Naive B cell (primary cell): Measurements from ENCODE around the gene NPM3. TPM values are rescaled to one million over a fixed set of nuclear protein-coding genes. Genes with fewer than 3 reads are reported as not detected.

Experiments used
- ATAC-seq, 2 donors: fragments of 150-1000 bp; cut with Tn5 transposase; 2 replicates each; pipeline ENCODE4 v1.10.0; 2021; ENCODE audit warnings: low read depth in 2 of 2, mild to moderate bottlenecking in 2 of 2, moderate library complexity in 2 of 2
- DNase-seq: peaks from one replicate; pipeline ENCODE4 v3.0.0; 2022
- H3K27ac Mint-ChIP-seq, 6 donors: one replicate each; pipeline ENCODE4 v1.8.0; 2020 to 2022; ENCODE audit warnings: mild to moderate bottlenecking in 6 of 6, mixed read lengths in 6 of 6, moderate library complexity in 5 of 6, inconsistent platforms in 2 of 6
- H3K27me3 Mint-ChIP-seq, 3 donors: one replicate each; pipeline ENCODE4 v1.8.0; 2021 to 2022; ENCODE audit warnings: mixed read lengths in 3 of 3, mild to moderate bottlenecking in 1 of 3
- H3K36me3 Mint-ChIP-seq, 2 donors: one replicate each; pipeline ENCODE4 v1.8.0; 2020 to 2022; ENCODE audit warnings: mixed read lengths in 2 of 2, inconsistent platforms in 1 of 2, mild to moderate bottlenecking in 1 of 2
- H3K4me1 Mint-ChIP-seq, 3 donors: one replicate each; pipeline ENCODE4 v1.8.0; 2020 to 2022; ENCODE audit warnings: mixed read lengths in 3 of 3, inconsistent platforms in 1 of 3, mild to moderate bottlenecking in 1 of 3, moderate library complexity in 1 of 3
- H3K4me3 Mint-ChIP-seq, 8 donors: one replicate each; pipeline ENCODE4 v1.8.0; 2020 to 2022; ENCODE audit warnings: mild to moderate bottlenecking in 8 of 8, mixed read lengths in 8 of 8, moderate library complexity in 8 of 8, inconsistent platforms in 2 of 8
- H3K9me3 Mint-ChIP-seq, 7 donors: one replicate each; pipeline ENCODE4 v1.8.0; 2020 to 2022; ENCODE audit warnings: mixed read lengths in 7 of 7, mild to moderate bottlenecking in 5 of 7, inconsistent platforms in 2 of 7, moderate library complexity in 1 of 7
- polyA plus RNA-seq, 6 donors: library from polyadenylated mRNA; unstranded; fragments of 300-500 nt; fragmentation: Illumina TruSeq; gene quantifications; one replicate each; pipeline ENCODE4 v1.2.3, GENCODE V29; 2021; ENCODE audit warnings: low read depth in 6 of 6

The NPM3 gene
- polyA plus RNA-seq, 6 donors from 2014 or later = 2.0 to 5.4 (median 4.2) TPM

DNA sequence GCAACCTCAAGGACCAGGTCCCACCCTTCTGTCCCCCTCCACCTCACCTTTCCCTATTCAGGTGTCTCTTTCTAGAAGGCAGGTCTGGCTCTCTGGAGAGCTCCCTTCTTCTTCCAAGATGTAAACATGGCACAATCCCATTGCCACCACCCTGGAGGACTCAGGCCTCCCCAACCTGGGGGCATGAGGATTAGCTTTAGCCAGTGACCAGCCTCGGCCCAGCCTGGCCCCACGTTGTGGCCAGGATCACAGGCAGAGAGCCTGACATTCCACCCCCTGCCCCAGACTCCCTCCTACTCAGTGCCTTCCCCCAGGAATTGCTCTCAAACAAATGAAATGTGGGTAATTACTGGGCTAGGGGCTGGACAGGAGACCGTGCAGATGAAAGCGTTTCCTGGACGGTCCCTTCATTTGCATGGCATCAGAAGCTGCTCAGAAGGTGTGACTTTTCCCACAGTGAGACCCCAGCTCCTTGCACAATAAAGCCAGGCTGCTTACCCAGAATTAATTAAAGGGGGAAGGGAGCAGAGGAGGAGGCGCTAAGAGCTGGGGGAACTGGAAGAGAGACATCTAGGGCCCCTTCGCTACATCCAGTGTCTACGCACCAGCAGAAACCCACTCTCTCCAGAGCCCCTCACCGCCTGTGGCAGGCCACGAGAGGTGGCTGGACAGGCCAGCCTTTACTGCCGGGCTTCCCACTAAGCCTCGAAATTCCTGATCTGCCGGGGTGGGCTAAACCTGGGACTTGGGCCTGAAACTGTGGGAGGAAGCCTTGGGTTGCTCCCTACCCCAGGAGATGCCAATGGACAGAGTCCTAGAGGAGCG lies 15.1 kb downstream of the NPM3 start:
- DNase-seq (no peak), ATAC-seq (no peak)
- Mint-ChIP-seq H3K36me3 (no peaks in the 10 kb centered on the region), H3K4me3 (no peak overlapping the region), H3K27ac (peak overlapping the region in 1 of 6 donors; percentile 18), H3K27me3 (peaks cover 57 to 80% (median 71%) of the 10 kb centered on the region in 3 donors), H3K4me1 (peaks cover 0 to 1% (median under 1%) of the 10 kb centered on the region in 3 donors), H3K9me3 (no peaks in the 10 kb centered on the region)

- no peaks in the 10 kb centered on the region for H3K9me3 Mint-ChIP-seq
- H3K27ac Mint-ChIP-seq = no peak overlapping the region
- H3K27me3 Mint-ChIP-seq = peaks cover 51 to 74% (median 65%) of the 10 kb centered on the region in 3 donors
- no peaks in the 10 kb centered on the region for H3K36me3 Mint-ChIP-seq
- no peaks in the 10 kb centered on the region for H3K4me1 Mint-ChIP-seq
- DNase-seq (no peak), ATAC-seq (no peak)
- no peak overlapping the region for H3K4me3 Mint-ChIP-seq
These were observed 15.7 kb downstream of the NPM3 start for GRCh38 chr10:101767600-101767945.

DNA sequence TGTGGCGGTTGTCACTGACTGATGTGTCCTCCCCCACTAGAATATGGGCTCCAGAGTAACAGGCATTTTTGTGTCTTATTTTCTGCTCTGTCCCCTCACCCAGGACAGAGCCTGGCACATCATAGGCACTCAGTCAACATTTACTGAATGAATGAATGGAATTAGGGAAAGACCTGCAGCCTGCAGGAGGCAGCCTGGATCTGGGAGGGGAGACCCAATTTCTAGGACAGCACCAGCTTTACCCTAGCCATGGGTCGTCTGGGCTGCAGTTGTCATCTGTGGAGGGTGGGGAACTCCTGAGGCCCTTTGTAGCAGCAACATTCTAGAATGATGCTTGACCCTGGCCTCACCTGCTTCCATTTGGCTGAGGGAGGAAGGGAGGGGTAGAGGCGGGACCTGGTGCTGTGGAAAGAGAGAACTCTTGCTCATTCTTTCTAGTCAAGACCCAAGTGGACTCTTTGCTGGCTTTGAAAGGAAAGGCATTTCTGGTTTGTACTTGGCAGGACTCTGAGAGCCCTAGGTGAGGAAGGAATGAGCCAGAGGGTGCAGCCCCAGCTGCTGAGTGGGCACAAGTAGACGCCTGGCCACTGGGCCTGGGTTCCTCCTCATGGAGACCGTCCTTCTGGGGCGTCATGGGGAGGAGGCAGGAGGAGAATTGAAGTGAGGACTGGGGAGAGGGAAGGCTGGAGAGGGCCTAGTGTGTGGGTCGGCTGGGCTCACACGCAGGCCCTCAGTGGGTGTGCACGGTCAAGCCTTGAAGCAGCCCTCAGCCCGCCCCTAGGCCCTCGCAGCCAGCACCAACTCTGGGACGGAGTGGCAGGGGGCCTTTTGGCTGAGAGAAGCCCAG lies 16.3 kb downstream of the NPM3 start:
- Mint-ChIP-seq H3K9me3 (no peaks in the 10 kb centered on the region), H3K36me3 (no peaks in the 10 kb centered on the region), H3K4me1 (no peaks in the 10 kb centered on the region), H3K27me3 (peaks cover 47 to 71% (median 64%) of the 10 kb centered on the region in 3 donors), H3K4me3 (no peak overlapping the region), H3K27ac (peak overlapping the region in 1 of 6 donors; percentile 27)
- DNase-seq = no peak
- ATAC-seq = no peak

GRCh38 chr10:101766306-101766705 lies 16.9 kb downstream of the NPM3 start:
- no peaks in the 10 kb centered on the region for H3K4me1 Mint-ChIP-seq
- H3K27ac Mint-ChIP-seq = no peak overlapping the region
- no peaks in the 10 kb centered on the region for H3K36me3 Mint-ChIP-seq
- H3K27me3 Mint-ChIP-seq = peaks cover 45 to 73% (median 62%) of the 10 kb centered on the region in 3 donors
- no peak overlapping the region for H3K4me3 Mint-ChIP-seq
- no peak for ATAC-seq
- no peak for DNase-seq
- no peaks in the 10 kb centered on the region for H3K9me3 Mint-ChIP-seq

- H3K27me3 Mint-ChIP-seq = peaks cover 27 to 59% (median 54%) of the 10 kb centered on the region in 3 donors
- H3K27ac Mint-ChIP-seq = no peak overlapping the region
- H3K4me3 Mint-ChIP-seq = peak overlapping the region in 1 of 8 donors; percentile 15
- H3K9me3 Mint-ChIP-seq = no peaks in the 10 kb centered on the region
- no peaks in the 10 kb centered on the region for H3K4me1 Mint-ChIP-seq
- H3K36me3 Mint-ChIP-seq = no peaks in the 10 kb centered on the region
- ATAC-seq (no peak), DNase-seq (no peak)
These were observed 20.0 kb downstream of the NPM3 start for GRCh38 chr10:101763141-101763846.

DNA sequence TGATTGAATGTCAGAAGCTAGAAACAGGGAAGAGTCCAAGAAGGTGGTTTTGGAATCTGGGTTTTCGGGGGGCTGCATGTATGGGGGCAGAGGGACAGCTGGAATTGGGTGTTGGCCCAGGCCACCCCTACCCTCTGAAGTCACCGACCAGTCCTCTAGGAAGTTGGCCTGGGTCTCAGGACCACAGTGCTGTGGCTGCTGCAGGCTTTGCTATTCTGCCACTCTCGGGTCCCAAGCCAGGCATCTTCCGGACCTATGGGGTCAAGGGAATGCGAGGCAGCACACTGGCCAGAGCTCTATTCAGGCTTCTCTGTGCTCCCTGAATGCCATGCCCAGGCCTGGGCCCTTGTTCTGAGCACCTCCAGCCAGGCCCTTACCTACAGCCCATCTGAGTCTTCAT lies 20.5 kb downstream of the NPM3 start:
- ATAC-seq = no peak
- Mint-ChIP-seq H3K4me1 (no peaks in the 10 kb centered on the region), H3K9me3 (no peaks in the 10 kb centered on the region)

DNA sequence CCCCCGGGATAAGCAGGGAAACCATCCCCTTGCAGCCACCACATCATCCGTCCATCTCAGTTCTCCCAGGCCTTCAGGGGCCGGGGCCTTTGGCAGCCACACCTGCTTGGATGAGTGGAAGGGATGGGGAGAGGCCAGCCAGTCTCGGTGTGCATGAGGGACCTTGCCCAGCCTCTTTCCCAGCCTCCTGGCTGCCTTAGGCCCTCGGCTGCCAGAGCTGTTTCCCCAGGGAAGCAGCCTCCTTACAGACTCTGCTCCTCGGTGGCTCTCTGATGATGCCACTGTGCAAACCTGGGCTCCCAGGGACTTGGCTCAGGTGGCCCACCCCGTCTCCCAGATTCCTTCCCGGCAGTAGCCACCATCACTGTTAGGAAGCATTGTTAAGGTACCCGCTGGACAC lies 22.0 kb downstream of the NPM3 start:
- no peaks in the 10 kb centered on the region for H3K9me3 Mint-ChIP-seq
- no peak overlapping the region for H3K4me3 Mint-ChIP-seq
- H3K27me3 Mint-ChIP-seq = peaks cover 16 to 52% (median 44%) of the 10 kb centered on the region in 3 donors
- H3K4me1 Mint-ChIP-seq = no peaks in the 10 kb centered on the region
- H3K36me3 Mint-ChIP-seq = no peaks in the 10 kb centered on the region
- ATAC-seq (no peak), DNase-seq (no peak)
- H3K27ac Mint-ChIP-seq = no peak overlapping the region

More for the DNA sequence above, 20.5 kb downstream of the NPM3 start:
- no peak for DNase-seq
- H3K27me3 Mint-ChIP-seq = peaks cover 24 to 55% (median 54%) of the 10 kb centered on the region in 3 donors
- H3K36me3 Mint-ChIP-seq = no peaks in the 10 kb centered on the region
- no peak overlapping the region for H3K27ac Mint-ChIP-seq
- H3K4me3 Mint-ChIP-seq = peak overlapping the region in 1 of 8 donors; percentile 15

GRCh38 chr10:101760510-101760909 lies 22.7 kb downstream of the NPM3 start:
- Mint-ChIP-seq H3K4me1 (no peaks in the 10 kb centered on the region), H3K36me3 (no peaks in the 10 kb centered on the region), H3K9me3 (no peaks in the 10 kb centered on the region), H3K27ac (no peak overlapping the region), H3K27me3 (peaks cover 11 to 52% (median 37%) of the 10 kb centered on the region in 3 donors), H3K4me3 (peak overlapping the region in 1 of 8 donors; percentile 7)
- DNase-seq (no peak), ATAC-seq (no peak)

- ATAC-seq = no peak
These were observed 23.7 kb downstream of the NPM3 start for GRCh38 chr10:101759309-101760247.

DNA sequence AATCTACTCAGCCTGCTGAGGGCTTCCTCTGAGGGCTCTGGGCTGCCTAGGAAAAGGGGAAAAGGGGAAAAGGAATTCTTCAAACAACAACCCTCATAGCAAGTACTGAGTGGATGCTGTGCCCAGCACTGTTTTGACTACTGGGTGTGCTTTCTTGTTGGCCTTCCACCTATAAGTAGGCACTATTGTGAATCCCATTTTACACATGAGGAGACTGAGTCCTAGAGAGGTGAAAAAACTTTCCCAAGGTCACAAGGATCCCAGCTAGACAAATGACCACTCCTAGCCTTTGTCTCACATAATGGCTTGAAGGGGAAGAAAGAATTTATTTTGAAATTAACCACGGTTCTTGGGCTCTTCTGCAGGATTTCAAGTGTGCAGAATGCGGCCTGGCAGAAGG lies 24.4 kb downstream of the NPM3 start:
- DNase-seq (no peak), ATAC-seq (no peak)
- Mint-ChIP-seq H3K4me1 (no peaks in the 10 kb centered on the region), H3K27ac (no peak overlapping the region), H3K4me3 (no peak overlapping the region), H3K36me3 (no peaks in the 10 kb centered on the region), H3K27me3 (peaks cover 11 to 47% (median 30%) of the 10 kb centered on the region in 3 donors), H3K9me3 (no peaks in the 10 kb centered on the region)

More at GRCh38 chr10:101759309-101760247, 23.7 kb downstream of the NPM3 start:
- H3K4me3 Mint-ChIP-seq = no peak overlapping the region
- H3K9me3 Mint-ChIP-seq = no peaks in the 10 kb centered on the region
- H3K27me3 Mint-ChIP-seq = peaks cover 13 to 44% (median 29%) of the 10 kb centered on the region in 3 donors
- H3K4me1 Mint-ChIP-seq = no peaks in the 10 kb centered on the region
- no peak for DNase-seq
- H3K36me3 Mint-ChIP-seq = no peaks in the 10 kb centered on the region
- no peak overlapping the region for H3K27ac Mint-ChIP-seq

DNA sequence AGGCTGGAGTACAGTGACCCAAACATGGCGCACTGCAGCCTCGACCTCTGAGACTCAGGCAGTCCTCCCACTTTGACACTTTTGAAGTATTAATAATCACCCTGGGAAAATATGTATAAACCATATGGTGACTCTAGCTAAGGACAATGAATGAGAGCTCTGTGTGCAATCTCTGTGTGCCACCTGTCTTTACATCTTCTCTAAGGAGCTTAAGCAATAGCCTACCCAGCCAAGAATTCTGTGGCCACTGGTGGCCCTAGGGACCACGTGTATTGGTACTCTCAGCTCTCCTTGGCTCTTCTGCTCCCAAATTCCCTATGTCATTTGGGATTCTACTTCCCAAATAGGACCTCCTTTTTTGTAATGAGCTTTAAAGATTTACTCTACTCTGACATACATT lies 31.0 kb downstream of the NPM3 start:
- ATAC-seq = no peak
- Mint-ChIP-seq H3K27me3 (peaks cover 5 to 48% (median 35%) of the 10 kb centered on the region in 3 donors), H3K36me3 (no peaks in the 10 kb centered on the region), H3K4me3 (no peak overlapping the region), H3K27ac (no peak overlapping the region), H3K4me1 (no peaks in the 10 kb centered on the region), H3K9me3 (no peaks in the 10 kb centered on the region)
- no peak for DNase-seq
